Measurements from ENCODE around the gene USP24.

USP24 gene

GRCh38 chr1:55159571-55159970, 55.6 kb downstream of the USP24 start:
- DNase-seq, result no peak

- DNase-seq, result no peak
Measured at GRCh38 chr1:55156608-55157007, 58.6 kb downstream of the USP24 start.

GRCh38 chr1:55156093-55156492, 59.1 kb downstream of the USP24 start:
- DNase-seq, result no peak

- DNase-seq, result peak in 43 of 56 donors; percentile 3 to 73 (median 28)
Measured at GRCh38 chr1:55155522-55155921, 59.6 kb downstream of the USP24 start.

- DNase-seq, result no peak
Measured at GRCh38 chr1:55154616-55155015, 60.5 kb downstream of the USP24 start.

GRCh38 chr1:55153031-55153430, 62.1 kb downstream of the USP24 start:
- no peak for DNase-seq

GRCh38 chr1:55150880-55151588, 64.1 kb downstream of the USP24 start:
- DNase-seq, result no peak

GRCh38 chr1:55148676-55149075, 66.5 kb downstream of the USP24 start:
- DNase-seq, result no peak

- no peak for DNase-seq
Measured at GRCh38 chr1:55147524-55147923, 67.6 kb downstream of the USP24 start.

- DNase-seq, result peak in 1 of 56 donors; percentile 16
Measured at GRCh38 chr1:55146781-55147180, 68.4 kb downstream of the USP24 start.

GRCh38 chr1:55144886-55145285, 70.3 kb downstream of the USP24 start:
- no peak for DNase-seq

- no peak for DNase-seq
Measured at GRCh38 chr1:55143684-55144083, 71.5 kb downstream of the USP24 start.

- no peak for DNase-seq
Measured at GRCh38 chr1:55141295-55141893, 73.8 kb downstream of the USP24 start.

- peak in 38 of 56 donors; percentile 5 to 83 (median 38) for DNase-seq
Measured at GRCh38 chr1:55140546-55140983, 74.6 kb downstream of the USP24 start.

GRCh38 chr1:55140137-55140536, 75.0 kb downstream of the USP24 start:
- no peak for DNase-seq

- no peak for DNase-seq
Measured at GRCh38 chr1:55138823-55139222, 76.3 kb downstream of the USP24 start.

GRCh38 chr1:55134152-55134808, 80.9 kb downstream of the USP24 start:
- no peak for DNase-seq

- DNase-seq, result no peak
Measured at GRCh38 chr1:55131801-55132200, 83.4 kb downstream of the USP24 start.

- no peak for DNase-seq
Measured at GRCh38 chr1:55131218-55131617, 83.9 kb downstream of the USP24 start.

GRCh38 chr1:55129194-55129728, 85.9 kb downstream of the USP24 start:
- DNase-seq, result peak in 3 of 56 donors; percentile 1 to 15 (median 3)

- DNase-seq, result no peak
Measured at GRCh38 chr1:55128418-55128995, 86.7 kb downstream of the USP24 start.

GRCh38 chr1:55127827-55128343, 87.3 kb downstream of the USP24 start:
- DNase-seq, result no peak

Data from amygdala (tissue), 56 donors.